Coronary artery (tissue), 2 donors: ENCODE measurements around the gene BTBD9.

ENCODE experiments used
- DNase-seq: peaks from one replicate; pipeline ENCODE4 v3.0.0-alpha.2; 2017; ENCODE audit warnings: low spot score
- H3K27ac ChIP-seq, 2 donors: fragments of 200-600 bp; sonication (generic); one replicate each; pipeline ENCODE4 v1.5.1; 2016 to 2019
- H3K4me3 ChIP-seq: fragments of 200-600 bp; sonication (generic); 2 replicates; pipeline ENCODE4 v1.5.1; 2016; ENCODE audit warnings: mild to moderate bottlenecking, moderate library complexity
- CTCF ChIP-seq: fragments of 200-600 bp; sonication (generic); IDR thresholded peaks from one replicate; pipeline ENCODE4 v1.5.1; 2019; ENCODE audit warnings: antibody characterized with exemption

BTBD9 gene

DNA sequence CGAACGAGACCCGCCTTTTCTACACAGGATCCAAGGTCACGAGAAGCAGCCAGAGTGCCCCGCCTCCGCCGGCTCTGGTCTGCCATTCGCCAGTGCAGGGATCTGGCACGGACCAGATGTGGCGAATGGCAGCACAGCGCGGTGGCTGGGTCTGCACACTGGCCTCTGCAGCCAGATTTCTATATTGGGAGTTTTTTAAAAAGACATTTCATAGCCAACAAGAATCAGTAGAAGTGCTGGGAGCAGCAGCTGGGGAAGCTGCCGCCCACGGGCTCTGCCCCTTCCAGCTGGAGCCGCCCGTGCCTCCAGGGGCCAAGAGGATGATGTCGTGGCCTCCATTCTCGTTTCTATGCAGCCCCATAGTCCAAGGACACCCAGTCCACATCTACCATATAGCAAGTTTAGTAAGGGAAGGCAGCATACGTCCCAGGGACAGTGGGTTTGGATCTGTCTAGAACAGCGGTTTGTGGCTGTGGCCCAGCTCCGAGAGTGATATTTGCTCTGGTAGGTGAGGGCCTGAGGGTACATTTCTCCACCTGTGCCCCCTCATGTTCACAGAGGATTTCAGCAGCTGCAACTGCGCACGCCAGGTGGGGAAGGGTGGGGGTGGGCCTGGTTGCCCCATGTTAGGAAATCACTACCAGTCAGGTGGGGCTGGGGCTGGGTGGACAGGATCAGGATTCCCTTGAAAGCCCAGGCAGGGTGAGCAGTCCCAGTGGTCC lies 486.5 kb downstream of the BTBD9 start:
- peak; percentile 54 for DNase-seq
- no peak for TF ChIP-seq CTCF

GRCh38 chr6:38152620-38153019 lies 487.1 kb downstream of the BTBD9 start:
- TF ChIP-seq CTCF = no peak
- H3K27ac ChIP-seq = no peak overlapping the region
- H3K4me3 ChIP-seq = no peak overlapping the region
- peak; percentile 46 for DNase-seq

More for the DNA sequence above, 486.5 kb downstream of the BTBD9 start:
- Histone ChIP-seq H3K4me3 (no peak overlapping the region), H3K27ac (no peak overlapping the region)

DNA sequence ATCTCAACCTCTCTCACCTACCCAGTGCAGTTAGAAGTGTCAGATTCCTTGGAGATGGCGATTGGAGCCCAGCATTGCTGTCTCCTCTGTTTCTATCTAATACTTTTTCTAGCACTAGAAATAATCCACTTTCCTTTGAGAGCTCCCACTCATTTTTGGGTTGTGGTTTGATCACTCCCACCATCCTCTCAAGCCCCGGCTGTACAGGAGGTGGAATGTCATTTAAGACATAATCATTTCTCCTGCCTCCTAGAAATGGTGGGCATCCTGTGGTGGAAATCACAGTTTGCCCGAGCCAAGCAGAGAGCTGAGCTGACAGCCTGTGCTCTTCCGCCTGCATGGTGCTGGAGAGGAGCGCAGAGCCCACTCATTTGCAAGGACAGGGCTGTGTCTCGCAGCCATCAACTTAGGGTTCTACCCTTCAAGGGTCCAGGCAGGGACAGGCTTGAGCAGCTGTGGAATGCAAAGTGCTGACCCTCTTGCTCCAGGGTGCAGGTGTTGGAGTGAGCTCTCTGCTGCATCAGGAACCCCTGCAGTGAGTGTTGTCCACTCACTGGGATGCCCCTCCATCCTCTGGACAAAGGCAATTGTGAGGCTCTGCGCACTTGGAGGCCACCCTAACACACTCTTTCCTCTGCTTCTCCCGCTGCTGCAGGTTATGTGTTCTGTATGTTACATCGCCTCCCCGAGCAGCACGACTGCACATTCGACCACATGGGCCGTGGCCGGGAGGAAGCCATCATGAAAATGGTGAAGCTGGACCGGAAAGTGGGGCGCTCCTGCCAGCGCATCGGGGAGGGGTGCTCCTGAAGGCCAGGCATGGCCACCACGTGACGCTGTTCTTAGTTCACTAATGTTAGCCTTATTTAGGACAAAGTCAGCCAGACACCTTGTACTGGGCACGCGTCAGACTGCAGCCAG lies 487.9 kb downstream of the BTBD9 start:
- H3K27ac ChIP-seq = no peak overlapping the region
- no peak for TF ChIP-seq CTCF
- H3K4me3 ChIP-seq = no peak overlapping the region
- DNase-seq = peak; percentile 57

- TF ChIP-seq CTCF = no peak
- Histone ChIP-seq H3K27ac (no peak overlapping the region), H3K4me3 (no peak overlapping the region)
- DNase-seq = peak; percentile 35
These were observed 488.9 kb downstream of the BTBD9 start for GRCh38 chr6:38150681-38151296.

DNA sequence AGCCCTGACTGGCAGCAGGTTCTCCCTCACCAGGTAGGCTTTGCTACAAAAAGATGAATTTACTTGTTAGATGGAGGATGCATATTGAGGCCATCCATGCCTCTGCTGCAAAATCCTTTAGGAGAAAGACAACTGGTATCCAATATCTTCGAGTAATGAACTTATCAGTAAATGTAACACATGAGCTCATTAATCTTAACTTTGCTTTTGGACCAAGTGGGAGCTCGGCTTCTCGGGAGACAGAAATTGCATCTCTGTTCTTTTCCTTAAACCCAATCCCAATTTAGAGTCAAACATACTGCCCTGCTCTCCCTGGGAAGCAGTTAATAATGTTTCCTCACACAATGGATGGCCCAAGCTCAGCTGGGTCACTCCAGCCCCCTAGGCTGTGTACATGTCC lies 489.7 kb downstream of the BTBD9 start:
- no peak overlapping the region for H3K27ac ChIP-seq
- DNase-seq = peak; percentile 7
- no peak for TF ChIP-seq CTCF
- no peak overlapping the region for H3K4me3 ChIP-seq

DNA sequence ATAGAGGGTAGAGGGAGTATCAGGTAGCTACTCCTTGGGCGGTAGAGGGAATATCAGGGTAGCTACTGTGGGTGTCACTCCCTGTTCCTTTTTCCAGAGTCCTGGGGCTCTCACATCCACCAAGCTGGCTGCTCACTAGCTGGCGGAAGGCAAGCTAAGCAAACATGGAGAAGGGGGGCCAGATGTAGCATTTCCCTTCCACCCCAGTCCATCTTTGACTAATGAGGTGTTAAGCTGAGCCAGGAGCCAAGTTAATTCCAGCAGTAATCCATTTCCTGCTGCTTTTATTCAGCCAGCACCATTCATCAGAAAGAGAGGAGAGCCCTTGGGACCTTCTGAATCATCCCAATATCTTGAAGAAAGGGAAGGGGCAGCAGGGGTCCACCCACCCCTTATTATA lies 490.2 kb downstream of the BTBD9 start:
- Histone ChIP-seq H3K4me3 (no peak overlapping the region), H3K27ac (no peak overlapping the region)
- DNase-seq = peak; percentile 1
- TF ChIP-seq CTCF = no peak
